PC-3 (cell line): Measurements from ENCODE around the gene LMNA. TPM values are rescaled to one million over a fixed set of nuclear protein-coding genes. Genes with fewer than 3 reads are reported as not detected.
A peak's percentile ranks its signal among the peaks of the same experiment; 100 is the strongest.

Source experiments
- ATAC-seq: fragments of 200-7000 bp; cut with Tn5 transposase; 2 replicates; pipeline ENCODE4 v1.9.1; 2020; ENCODE audit warnings: mild to moderate bottlenecking, moderate library complexity
- BruUV-seq: library from RNA; stranded (reverse); fragments of 400-500 nt; replicated peaks from 2 replicates; lab custom pipeline; 2021; lab: Mats Ljungman, UMichigan
- CTCF ChIA-PET: fragments of 300-600 bp; sonication (Branson Sonifier 250); formaldehyde crosslinking; loops from one replicate; lab custom pipeline; 2022; ENCODE audit warnings: antibody characterized with exemption; lab: Charles Lee
- POLR2A ChIA-PET: fragments of 300-600 bp; sonication (Branson Sonifier 250); formaldehyde crosslinking; loops from one replicate; lab custom pipeline; 2022; ENCODE audit warnings: antibody characterized with exemption; ENCODE audit not compliant: unreplicated experiment; lab: Charles Lee
- DNase-seq: peaks from one replicate; pipeline ENCODE4 v3.0.0-alpha.2; 2015
- H2AFZ ChIP-seq: fragments of 300-600 bp; sonication (generic); 2 replicates; pipeline ENCODE4 v1.6.0; 2016; ENCODE audit warnings: antibody characterized with exemption, low read length
- H3F3A ChIP-seq: fragments of 300-600 bp; sonication (generic); one replicate; pipeline ENCODE4 v1.6.0; 2017; ENCODE audit warnings: antibody characterized with exemption, low read length, control low read depth, mild to moderate bottlenecking; ENCODE audit not compliant: unreplicated experiment
- H3K27ac ChIP-seq: fragments of 300-600 bp; sonication (generic); 2 replicates; pipeline ENCODE4 v1.5.1; 2016; ENCODE audit warnings: mild to moderate bottlenecking, low read length
- H3K27me3 ChIP-seq: fragments of 300-600 bp; sonication (generic); 2 replicates; pipeline ENCODE4 v1.6.1; 2016; ENCODE audit warnings: low read length, mixed read lengths
- H3K36me3 ChIP-seq: fragments of 300-600 bp; sonication (generic); 2 replicates; pipeline ENCODE4 v1.6.1; 2016; ENCODE audit warnings: low read depth, mixed run types, low read length, mixed read lengths
- H3K4me1 ChIP-seq: fragments of 300-600 bp; sonication (generic); 2 replicates; pipeline ENCODE4 v1.5.1; 2016; ENCODE audit warnings: low read length; ENCODE audit not compliant: insufficient read depth
- H3K4me2 ChIP-seq: fragments of 300-600 bp; sonication (generic); 2 replicates; pipeline ENCODE4 v1.6.0; 2016; ENCODE audit warnings: low read length
- H3K4me3 ChIP-seq: fragments of 300-600 bp; sonication (generic); 2 replicates; pipeline ENCODE4 v1.5.1; 2016; ENCODE audit warnings: mild to moderate bottlenecking, low read length, mixed read lengths
- H3K79me2 ChIP-seq: fragments of 300-600 bp; sonication (generic); 2 replicates; pipeline ENCODE4 v1.6.1; 2017; ENCODE audit warnings: low read length, mixed read lengths
- H3K9ac ChIP-seq: fragments of 300-600 bp; sonication (generic); 2 replicates; pipeline ENCODE4 v1.6.0; 2016; ENCODE audit warnings: mild to moderate bottlenecking, low read length
- H3K9me2 ChIP-seq: fragments of 300-600 bp; sonication (generic); replicated peaks from 2 replicates; pipeline ENCODE4 v1.6.1; 2016; ENCODE audit warnings: mixed run types, low read length, mixed read lengths
- H3K9me3 ChIP-seq: fragments of 300-600 bp; sonication (generic); 2 replicates; pipeline ENCODE4 v1.6.1; 2016; ENCODE audit warnings: low read length, mixed read lengths
- H4K20me1 ChIP-seq: fragments of 300-600 bp; sonication (generic); 2 replicates; pipeline ENCODE4 v1.6.1; 2016; ENCODE audit warnings: low read length, mixed read lengths
- CTCF ChIP-seq: fragments of 300-600 bp; sonication (generic); conservative IDR thresholded peaks from 2 replicates; pipeline ENCODE4 v1.5.1; 2017; ENCODE audit warnings: antibody characterized with exemption, low read depth, mild to moderate bottlenecking, low read length
- EZH2 ChIP-seq: fragments of 300-600 bp; sonication (generic); IDR thresholded peaks from one replicate; pipeline ENCODE4 v1.6.1; 2017; ENCODE audit warnings: antibody characterized with exemption, mild to moderate bottlenecking, low read length; ENCODE audit not compliant: unreplicated experiment
- EZH2phosphoT487 ChIP-seq: fragments of 300-600 bp; sonication (generic); IDR thresholded peaks from 2 replicates; pipeline ENCODE4 v1.6.1; 2018; ENCODE audit warnings: mild to moderate bottlenecking, antibody characterized with exemption, low read length, borderline replicate concordance
- intact Hi-C: fragments of 100-400 bp; cut with micrococcal nuclease; formaldehyde crosslinking; loops from 2 replicates; pipeline ENCODE4 v1.9.0; 2023
- total RNA-seq: library from RNA; depleted of rRNA; stranded (reverse); fragments of >200 nt; gene quantifications from 2 replicates; pipeline ENCODE4 v1.2.3, GENCODE V29; 2014

Gene LMNA
- total RNA-seq, 1 experiment from 2014 or later, result 864 TPM

DNA sequence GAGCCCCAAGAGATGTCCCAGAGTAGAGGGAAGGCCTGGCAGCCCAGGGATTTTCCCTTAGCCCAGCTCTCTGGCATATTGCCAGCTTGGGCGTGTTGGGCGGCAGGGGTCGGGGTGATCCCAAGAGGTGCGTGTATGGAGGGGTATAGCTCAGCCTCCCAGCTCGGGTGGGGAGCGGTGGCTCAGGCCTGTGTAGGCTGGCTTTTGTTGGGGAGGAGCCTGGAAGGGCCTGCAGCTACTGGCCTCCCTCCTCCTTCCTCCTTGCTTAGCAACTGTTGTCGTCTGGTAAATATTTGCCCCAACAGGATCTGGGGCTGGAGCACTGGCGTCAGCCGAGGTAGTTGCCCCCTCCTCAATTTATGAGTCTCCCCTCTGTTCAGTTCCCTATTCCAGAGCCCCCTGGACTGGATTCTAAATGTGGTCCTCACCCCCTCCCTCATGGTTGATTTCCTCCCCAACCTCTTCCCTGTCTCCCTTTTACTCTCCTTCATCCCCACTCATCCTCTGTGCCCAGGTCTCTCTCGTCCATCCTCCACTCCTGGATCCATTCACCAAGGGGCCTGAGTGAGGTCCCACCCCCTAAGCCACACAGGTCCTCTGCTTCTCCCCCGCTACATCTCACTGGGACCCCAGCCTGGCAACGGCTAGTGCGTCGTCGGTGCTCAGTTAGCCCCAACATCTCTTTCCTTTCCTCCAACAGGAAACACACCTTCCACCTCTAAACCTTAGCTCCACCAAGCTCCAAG is 10.3 kb upstream of the LMNA start:
- DNase-seq (peak; percentile 62), ATAC-seq (peak; percentile 55)
- H3K4me3 ChIP-seq, result no peak overlapping the region
- H2AFZ ChIP-seq, result no peak overlapping the region
- CTCF ChIA-PET, result no interaction called here
- no peaks in the 10 kb centered on the region for H3F3A ChIP-seq
- H3K36me3 ChIP-seq, result no peaks in the 10 kb centered on the region
- H3K4me2 ChIP-seq, result peak overlapping the region; percentile 25; the same call in 1 of the 2 replicates
- H3K9me3 ChIP-seq, result no peaks in the 10 kb centered on the region
- intact Hi-C loops, result no loop called here
- no TSS peak for BruUV-seq
- H3K9me2 ChIP-seq, result no peaks in the 10 kb centered on the region
- H4K20me1 ChIP-seq, result no peaks in the 10 kb centered on the region
- H3K9ac ChIP-seq, result peak overlapping the region; percentile 50
- H3K79me2 ChIP-seq, result no peaks in the 10 kb centered on the region
- no peaks in the 10 kb centered on the region for H3K27me3 ChIP-seq
- H3K27ac ChIP-seq, result peak overlapping the region; percentile 78
- TF ChIP-seq CTCF, result no peak
- TF ChIP-seq EZH2, result no peak
- TF ChIP-seq EZH2phosphoT487, result no peak
- H3K4me1 ChIP-seq, result peaks cover 75% of the 10 kb centered on the region
- POLR2A ChIA-PET, result interaction anchor here (0.6 kb wide), 3 partner anchors 12 to 26 kb away, joined by 3 read pairs; no protein-coding TSS in a partner anchor

GRCh38 chr1:156104861-156105832 is 9.4 kb upstream of the LMNA start:
- no TSS peak for BruUV-seq
- Histone ChIP-seq H3K27ac (peak overlapping the region; percentile 78), H3K36me3 (no peaks in the 10 kb centered on the region), H3K4me1 (peaks cover 71% of the 10 kb centered on the region), H3K4me2 (peak overlapping the region; percentile 67), H3F3A (no peaks in the 10 kb centered on the region), H3K9ac (peak overlapping the region; percentile 63), H4K20me1 (no peaks in the 10 kb centered on the region), H3K9me2 (no peaks in the 10 kb centered on the region), H3K79me2 (no peaks in the 10 kb centered on the region), H2AFZ (no peak overlapping the region), H3K9me3 (no peaks in the 10 kb centered on the region), H3K27me3 (no peaks in the 10 kb centered on the region), H3K4me3 (no peak overlapping the region)
- no peak for DNase-seq
- intact Hi-C loops, result no loop called here
- CTCF ChIA-PET, result no interaction called here
- POLR2A ChIA-PET, result no interaction called here
- no peak for ATAC-seq
- no peak for TF ChIP-seq EZH2
- TF ChIP-seq EZH2phosphoT487, result no peak
- no peak for TF ChIP-seq CTCF
